Natural killer cell treated with Interleukin-12 subunit alpha and Interleukin-12 subunit beta and Interleukin-15 and Interleukin-18, amount 100 ng/mL, for 72 hours (primary cell): ENCODE data around the gene PYROXD2. TPM values are rescaled to one million over a fixed set of nuclear protein-coding genes. Genes with fewer than 3 reads are reported as not detected.
"Not testable (repeated sequence)": the region's sequence is repeated elsewhere in the genome, so short reads cannot be mapped to it uniquely, and the experiment has no call there.

ENCODE experiments used
- ATAC-seq, 2 donors: fragments of 150-1000 bp; cut with Tn5 transposase in 1 of 2; sonication (Bioruptor Pico), chemical (Tn5 transposase) in 1 of 2; 2 replicates each; pipeline ENCODE4 v1.10.0; 2021
- DNase-seq: peaks from one replicate; pipeline ENCODE4 v3.0.0; 2022; ENCODE audit warnings: low spot score
- H3K27ac Mint-ChIP-seq, 2 donors: 1 replicate in 1 of 2; 2 replicates in 1 of 2; pipeline ENCODE4 v1.8.0; 2022; ENCODE audit warnings: mixed read lengths in 2 of 2, mild to moderate bottlenecking in 1 of 2, moderate library complexity in 1 of 2
- H3K27me3 Mint-ChIP-seq, 2 donors: 1 replicate in 1 of 2; 2 replicates in 1 of 2; pipeline ENCODE4 v1.8.0; 2022; ENCODE audit warnings: mixed read lengths in 2 of 2
- H3K36me3 Mint-ChIP-seq: one replicate; pipeline ENCODE4 v1.8.0; 2022; ENCODE audit warnings: mixed read lengths
- H3K4me1 Mint-ChIP-seq, 2 donors: 1 replicate in 1 of 2; 2 replicates in 1 of 2; pipeline ENCODE4 v1.8.0; 2022; ENCODE audit warnings: low read depth in 2 of 2, mixed read lengths in 2 of 2, mild to moderate bottlenecking in 1 of 2
- H3K4me3 Mint-ChIP-seq: one replicate; pipeline ENCODE4 v1.8.0; 2022; ENCODE audit warnings: mixed read lengths
- H3K9me3 Mint-ChIP-seq: 2 replicates; pipeline ENCODE4 v1.8.0; 2022; ENCODE audit warnings: mixed read lengths
- total RNA-seq, 2 donors: library from RNA; stranded (reverse); gene quantifications; one replicate each; pipeline ENCODE4 v1.2.3, GENCODE V29; 2022

Gene PYROXD2
- total RNA-seq, 2 donors from 2014 or later = 6.1 to 7.2 TPM

- H3K27ac Mint-ChIP-seq = no peak overlapping the region
- no peak for DNase-seq
- no peak for ATAC-seq
- peaks cover 13 to 20% of the 10 kb centered on the region in 2 donors for H3K4me1 Mint-ChIP-seq
- peaks cover 13% of the 10 kb centered on the region for H3K36me3 Mint-ChIP-seq
- peaks cover 6 to 7% of the 10 kb centered on the region in 2 donors for H3K27me3 Mint-ChIP-seq
- H3K4me3 Mint-ChIP-seq = no peak overlapping the region
- H3K9me3 Mint-ChIP-seq = peaks cover 7% of the 10 kb centered on the region
Measured at GRCh38 chr10:98344589-98345038, 70.4 kb downstream of the PYROXD2 start.

- H3K27ac Mint-ChIP-seq = peak overlapping the region in 1 of 2 donors; percentile 47
- DNase-seq = not testable (repeated sequence)
Measured at GRCh38 chr10:98341701-98342100, 73.3 kb downstream of the PYROXD2 start.

GRCh38 chr10:98340940-98341310 lies 74.1 kb downstream of the PYROXD2 start:
- Mint-ChIP-seq H3K4me3 (no peak overlapping the region), H3K36me3 (peaks cover 1% of the 10 kb centered on the region), H3K27me3 (peaks cover 2 to 7% of the 10 kb centered on the region in 2 donors), H3K27ac (peak overlapping the region; percentile 14 to 57), H3K9me3 (no peaks in the 10 kb centered on the region), H3K4me1 (peaks cover 14 to 21% of the 10 kb centered on the region in 2 donors)
- DNase-seq = no peak
- no peak for ATAC-seq

More at GRCh38 chr10:98341701-98342100, 73.3 kb downstream of the PYROXD2 start:
- H3K36me3 Mint-ChIP-seq, ATAC-seq, H3K27me3 Mint-ChIP-seq, H3K4me3 Mint-ChIP-seq, H3K9me3 Mint-ChIP-seq: not testable (repeated sequence)
- H3K4me1 Mint-ChIP-seq = peaks cover 14 to 21% of the 10 kb centered on the region in 2 donors

GRCh38 chr10:98340261-98340939 lies 74.6 kb downstream of the PYROXD2 start:
- Mint-ChIP-seq H3K27me3 (peaks cover 2 to 7% of the 10 kb centered on the region in 2 donors), H3K27ac (peak overlapping the region; percentile 14 to 57), H3K36me3 (no peaks in the 10 kb centered on the region), H3K9me3 (no peaks in the 10 kb centered on the region), H3K4me1 (peaks cover 14 to 21% of the 10 kb centered on the region in 2 donors), H3K4me3 (peak overlapping the region; percentile 52)
- no peak for DNase-seq
- ATAC-seq = no peak

- H3K27me3 Mint-ChIP-seq = peaks cover 0 to 7% of the 10 kb centered on the region in 2 donors
- peak overlapping the region; percentile 14 to 57 for H3K27ac Mint-ChIP-seq
- H3K36me3 Mint-ChIP-seq = no peaks in the 10 kb centered on the region
- DNase-seq (no peak), ATAC-seq (peak in 1 of 2 donors; percentile 42)
- H3K4me1 Mint-ChIP-seq = peaks cover 14 to 21% of the 10 kb centered on the region in 2 donors
- peak overlapping the region; percentile 52 for H3K4me3 Mint-ChIP-seq
- no peaks in the 10 kb centered on the region for H3K9me3 Mint-ChIP-seq
Measured at GRCh38 chr10:98339799-98340198, 75.2 kb downstream of the PYROXD2 start.

- Mint-ChIP-seq H3K9me3 (no peaks in the 10 kb centered on the region), H3K4me1 (peaks cover 14 to 21% of the 10 kb centered on the region in 2 donors), H3K4me3 (no peak overlapping the region), H3K36me3 (no peaks in the 10 kb centered on the region), H3K27ac (peak overlapping the region in 1 of 2 donors; percentile 15), H3K27me3 (peaks cover under 1 to 7% of the 10 kb centered on the region in 2 donors)
- no peak for DNase-seq
- ATAC-seq = no peak
Measured at GRCh38 chr10:98338896-98339295, 76.1 kb downstream of the PYROXD2 start.

- Mint-ChIP-seq H3K27ac (no peak overlapping the region), H3K27me3 (peaks cover 2 to 7% of the 10 kb centered on the region in 2 donors), H3K9me3 (no peaks in the 10 kb centered on the region), H3K4me3 (no peak overlapping the region), H3K36me3 (no peaks in the 10 kb centered on the region), H3K4me1 (peaks cover 14 to 21% of the 10 kb centered on the region in 2 donors)
- no peak for DNase-seq
- no peak for ATAC-seq
Measured at GRCh38 chr10:98338318-98338717, 76.7 kb downstream of the PYROXD2 start.

- H3K27me3 Mint-ChIP-seq = peaks cover 2 to 3% of the 10 kb centered on the region in 2 donors
- no peak for ATAC-seq
- H3K36me3 Mint-ChIP-seq = no peaks in the 10 kb centered on the region
- no peak overlapping the region for H3K27ac Mint-ChIP-seq
- no peak overlapping the region for H3K4me3 Mint-ChIP-seq
- no peak for DNase-seq
- peaks cover 14 to 21% of the 10 kb centered on the region in 2 donors for H3K4me1 Mint-ChIP-seq
- H3K9me3 Mint-ChIP-seq = no peaks in the 10 kb centered on the region
Measured at GRCh38 chr10:98337484-98337883, 77.5 kb downstream of the PYROXD2 start.

Other genes starting within 250 kb of the PYROXD2 start
- not detected for gene LOXL4, start 147.0 kb downstream of the PYROXD2 start, total RNA-seq
- 100 to 1,000 TPM in 1 of 2 donors, 10 to 100 TPM in 1; 78.8 to 124 TPM for gene HPS1, start 31.8 kb upstream of the PYROXD2 start, total RNA-seq